Transverse colon (tissue), 4 donors: Measurements from ENCODE around the gene REXO2. TPM values are rescaled to one million over a fixed set of nuclear protein-coding genes. Genes with fewer than 3 reads are reported as not detected.

ENCODE experiments used
- total RNA-seq, 4 donors: library from RNA; depleted of rRNA; stranded (reverse); fragments of >200 nt; gene quantifications; one replicate each; pipeline ENCODE4 v1.1.0, GENCODE V29; 2016

The REXO2 gene
- total RNA-seq, 4 donors from 2014 or later = 28.1 to 126 (median 59.0) TPM

Other genes starting within 250 kb of the REXO2 start
- 100 to 1,000 TPM in 3 of 4 donors, 10 to 100 TPM in 1; 37.8 to 385 (median 179) TPM for gene NNMT, start 143.1 kb upstream of the REXO2 start, total RNA-seq
- gene C11orf71, start 39.0 kb upstream of the REXO2 start, total RNA-seq = 10 to 100 TPM in 2 of 4 donors, 1 to 10 TPM in 1, not detected in 1; 9.4 to 15.0 (median 14.7) TPM
- gene RBM7, start 38.8 kb upstream of the REXO2 start, total RNA-seq = 10 to 100 TPM in 3 of 4 donors, 1 to 10 TPM in 1; 5.6 to 25.9 (median 23.1) TPM
- 100 to 1,000 TPM; 144 to 449 (median 370) TPM for gene NXPE1, start 120.4 kb downstream of the REXO2 start, total RNA-seq
- 100 to 1,000 TPM; 184 to 292 (median 263) TPM for gene NXPE4, start 156.3 kb downstream of the REXO2 start, total RNA-seq
- 10 to 100 TPM; 20.2 to 35.9 (median 28.4) TPM for gene NXPE2, start 239.1 kb downstream of the REXO2 start, total RNA-seq